OCI-LY7 (cell line): ENCODE measurements around the gene RECK. TPM values are rescaled to one million over a fixed set of nuclear protein-coding genes. Genes with fewer than 3 reads are reported as not detected.

Source experiments
- BruUV-seq: library from RNA; stranded (reverse); fragments of 400-500 nt; replicated peaks from 2 replicates; lab custom pipeline; 2021; lab: Mats Ljungman, UMichigan
- CTCF ChIA-PET: fragments of 300-600 bp; sonication (Branson Sonifier 250); formaldehyde crosslinking; loops from one replicate; lab custom pipeline; 2022; ENCODE audit warnings: antibody characterized with exemption; ENCODE audit not compliant: unreplicated experiment; lab: Charles Lee
- POLR2A ChIA-PET: fragments of 300-600 bp; sonication (Branson Sonifier 250); formaldehyde crosslinking; loops from one replicate; lab custom pipeline; 2022; ENCODE audit warnings: antibody characterized with exemption; lab: Charles Lee
- DNase-seq: peaks from one replicate; pipeline ENCODE4 v3.0.0-alpha.2; 2015; ENCODE audit warnings: low spot score
- H2AFZ ChIP-seq: fragments of 200-600 bp; sonication (generic), shearing (Covaris generic); 2 replicates; pipeline ENCODE4 v1.6.1; 2014; ENCODE audit warnings: mild to moderate bottlenecking, antibody characterized with exemption, low read length, moderate library complexity
- H3K27ac ChIP-seq: fragments of 200-600 bp; sonication (generic); 2 replicates; pipeline ENCODE4 v1.5.1; 2014; ENCODE audit warnings: mixed run types, low read depth, mild to moderate bottlenecking, moderate library complexity, low read length, inconsistent platforms; ENCODE audit not compliant: poor library complexity, severe bottlenecking
- H3K36me3 ChIP-seq: fragments of 200-600 bp; sonication (generic); 2 replicates; pipeline ENCODE4 v1.6.1; 2014; ENCODE audit warnings: mild to moderate bottlenecking, antibody characterized with exemption, low read length, moderate library complexity, mixed read lengths; ENCODE audit not compliant: insufficient read depth
- H3K4me1 ChIP-seq: fragments of 200-600 bp; sonication (generic); 2 replicates; pipeline ENCODE4 v1.5.1; 2014; ENCODE audit warnings: mild to moderate bottlenecking, low read length; ENCODE audit not compliant: insufficient read depth, poor library complexity, severe bottlenecking
- H3K4me2 ChIP-seq: fragments of 200-600 bp; sonication (generic); 2 replicates; pipeline ENCODE4 v1.6.1; 2014; ENCODE audit warnings: mild to moderate bottlenecking, low read length
- H3K4me3 ChIP-seq: fragments of 200-600 bp; sonication (generic); 2 replicates; pipeline ENCODE4 v1.5.1; 2014; ENCODE audit warnings: mild to moderate bottlenecking, low read depth, low read length; ENCODE audit not compliant: poor library complexity, severe bottlenecking
- H3K79me2 ChIP-seq: fragments of 200-600 bp; sonication (generic); 2 replicates; pipeline ENCODE4 v1.6.1; 2016; ENCODE audit warnings: low read depth, mild to moderate bottlenecking, low read length, moderate library complexity, mixed read lengths; ENCODE audit not compliant: insufficient read depth
- H3K9me2 ChIP-seq: fragments of 200-600 bp; sonication (generic); 2 replicates; pipeline ENCODE4 v1.6.1; 2016; ENCODE audit warnings: mild to moderate bottlenecking, low read length, mixed read lengths; ENCODE audit not compliant: insufficient read depth
- H3K9me3 ChIP-seq: fragments of 200-600 bp; sonication (generic); 2 replicates; pipeline ENCODE4 v1.6.1; 2014; ENCODE audit warnings: mild to moderate bottlenecking, mixed run types, low read length, mixed read lengths
- H4K20me1 ChIP-seq: fragments of 200-600 bp; sonication (generic); 2 replicates; pipeline ENCODE4 v1.6.1; 2014; ENCODE audit warnings: mild to moderate bottlenecking, antibody characterized with exemption, low read length, moderate library complexity, mixed read lengths; ENCODE audit not compliant: insufficient read depth
- EZH2phosphoT487 ChIP-seq: fragments of 200-600 bp; sonication (generic); IDR thresholded peaks from 2 replicates; pipeline ENCODE4 v1.6.1; 2018; ENCODE audit warnings: low read depth, borderline replicate concordance, mild to moderate bottlenecking, mixed run types, antibody characterized with exemption, low read length, moderate library complexity, mixed read lengths
- intact Hi-C: fragments of 100-400 bp; cut with micrococcal nuclease; formaldehyde crosslinking; loops from one replicate; pipeline ENCODE4 v1.10.0; 2022; ENCODE audit not compliant: unreplicated experiment
- total RNA-seq, 2 experiments: library from RNA; depleted of rRNA in 1 of 2; stranded (reverse); fragments of >200 nt in 1 of 2; shearing (Covaris generic) in 1 of 2; gene quantifications; 2 replicates each; pipeline ENCODE4 v1.2.3, GENCODE V29; 2014 to 2022
- TF ChIP-seq, protein P1 (sequence below): fragments of 200-600 bp; sonication (generic); conservative IDR thresholded peaks from 2 replicates; pipeline ENCODE4 v1.5.1; 2014; ENCODE audit warnings: mild to moderate bottlenecking, antibody characterized with exemption, low read length, moderate library complexity, mixed read lengths

Gene RECK
- total RNA-seq, 2 experiments from 2014 or later = 3.0 to 6.5 TPM

GRCh38 chr9:36152741-36153438 is 116.2 kb downstream of the RECK start:
- intact Hi-C loops = loop anchor here (2.0 to 5.0 kb wide), 2 partner anchors 38 to 51 kb away; partner anchors contain the start of gene CLTA
- POLR2A ChIA-PET = interaction anchor here (0.6 to 2.5 kb wide), 15 partner anchors 8 to 1255 kb away, joined by 3 to 13 read pairs (median 5); no protein-coding TSS in a partner anchor
- peak overlapping the region; percentile 4 for H3K4me3 ChIP-seq

DNA sequence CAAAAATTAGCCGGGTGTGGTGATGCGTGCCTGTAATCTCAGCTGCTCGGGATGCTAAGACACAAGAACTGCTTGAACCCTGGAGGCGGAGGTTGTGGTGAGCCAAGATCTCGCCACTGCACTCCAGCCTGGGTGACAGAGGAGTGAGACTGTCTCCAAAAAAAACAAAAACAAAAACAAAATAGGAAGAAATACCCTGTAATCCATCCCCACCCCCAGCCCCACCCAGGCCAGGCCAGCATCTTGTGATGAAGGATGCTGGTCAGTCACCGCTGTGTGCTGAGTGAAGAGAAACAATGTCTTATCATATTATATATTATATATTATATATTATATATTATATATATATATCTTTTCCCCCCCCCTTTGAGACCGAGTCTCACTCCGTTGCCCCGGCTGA is 117.0 kb downstream of the RECK start:
- Histone ChIP-seq H3K9me2 (no peaks in the 10 kb centered on the region), H3K9me3 (0 out of 2 replicates have a peak, but pooled peaks cover 4% of the 10 kb centered on the region), H3K4me1 (peaks cover 46% of the 10 kb centered on the region), H3K27ac (peak overlapping the region; percentile 74), H3K4me3 (peak overlapping the region; percentile 4), H3K4me2 (peak overlapping the region; percentile 74), H4K20me1 (no peaks in the 10 kb centered on the region), H3K79me2 (no peaks in the 10 kb centered on the region), H2AFZ (peak overlapping the region; percentile 43), H3K36me3 (no peaks in the 10 kb centered on the region)
- peak; percentile 48 for DNase-seq
- BruUV-seq = no TSS peak
- ChIA-PET POLR2A (interaction anchor here (1.0 kb wide), 1 partner anchor 11 kb away, joined by 3 read pairs; no protein-coding TSS in a partner anchor), CTCF (interaction anchor here (0.7 to 2.5 kb wide), 3 partner anchors 10 to 223 kb away, joined by 3 to 7 read pairs (median 6); no protein-coding TSS in a partner anchor)
- intact Hi-C loops = loop anchor here (1.0 to 5.0 kb wide), 3 partner anchors 13 to 51 kb away; partner anchors contain the start of gene CLTA
- TF ChIP-seq, protein P1, sequence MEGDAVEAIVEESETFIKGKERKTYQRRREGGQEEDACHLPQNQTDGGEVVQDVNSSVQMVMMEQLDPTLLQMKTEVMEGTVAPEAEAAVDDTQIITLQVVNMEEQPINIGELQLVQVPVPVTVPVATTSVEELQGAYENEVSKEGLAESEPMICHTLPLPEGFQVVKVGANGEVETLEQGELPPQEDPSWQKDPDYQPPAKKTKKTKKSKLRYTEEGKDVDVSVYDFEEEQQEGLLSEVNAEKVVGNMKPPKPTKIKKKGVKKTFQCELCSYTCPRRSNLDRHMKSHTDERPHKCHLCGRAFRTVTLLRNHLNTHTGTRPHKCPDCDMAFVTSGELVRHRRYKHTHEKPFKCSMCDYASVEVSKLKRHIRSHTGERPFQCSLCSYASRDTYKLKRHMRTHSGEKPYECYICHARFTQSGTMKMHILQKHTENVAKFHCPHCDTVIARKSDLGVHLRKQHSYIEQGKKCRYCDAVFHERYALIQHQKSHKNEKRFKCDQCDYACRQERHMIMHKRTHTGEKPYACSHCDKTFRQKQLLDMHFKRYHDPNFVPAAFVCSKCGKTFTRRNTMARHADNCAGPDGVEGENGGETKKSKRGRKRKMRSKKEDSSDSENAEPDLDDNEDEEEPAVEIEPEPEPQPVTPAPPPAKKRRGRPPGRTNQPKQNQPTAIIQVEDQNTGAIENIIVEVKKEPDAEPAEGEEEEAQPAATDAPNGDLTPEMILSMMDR = no peak
- no peak for TF ChIP-seq EZH2phosphoT487

More at GRCh38 chr9:36152741-36153438, 116.2 kb downstream of the RECK start:
- Histone ChIP-seq H3K9me2 (no peaks in the 10 kb centered on the region), H3K4me1 (peaks cover 46% of the 10 kb centered on the region), H3K27ac (peak overlapping the region; percentile 74), H3K9me3 (0 out of 2 replicates have a peak, but pooled peaks cover 4% of the 10 kb centered on the region), H3K36me3 (no peaks in the 10 kb centered on the region), H3K4me2 (peak overlapping the region; percentile 74), H4K20me1 (no peaks in the 10 kb centered on the region), H2AFZ (peak overlapping the region; percentile 43), H3K79me2 (no peaks in the 10 kb centered on the region)
- CTCF ChIA-PET = interaction anchor here (0.6 to 2.5 kb wide), 4 partner anchors 14 to 403 kb away, joined by 3 to 8 read pairs (median 6); partner anchors contain the start of gene RECK
- TF ChIP-seq, protein P1 = no peak
- DNase-seq = peak; percentile 28
- no TSS peak for BruUV-seq
